SU-DHL-6 (cell line): ENCODE results near the gene VENTX.

Experiments used
- CTCF ChIP-seq: fragments of 200-600 bp; sonication (generic); IDR thresholded peaks from one replicate; pipeline ENCODE4 v1.5.1; 2017; ENCODE audit warnings: antibody characterized with exemption, mild to moderate bottlenecking, low read length, moderate library complexity; ENCODE audit not compliant: insufficient read depth, poor library complexity, severe bottlenecking
- EZH2phosphoT487 ChIP-seq: fragments of 200-600 bp; sonication (generic), shearing (Covaris generic); conservative IDR thresholded peaks from 2 replicates; pipeline ENCODE4 v1.6.1; 2018; ENCODE audit warnings: mild to moderate bottlenecking, antibody characterized with exemption, low read length, moderate library complexity, mixed read lengths

DNA sequence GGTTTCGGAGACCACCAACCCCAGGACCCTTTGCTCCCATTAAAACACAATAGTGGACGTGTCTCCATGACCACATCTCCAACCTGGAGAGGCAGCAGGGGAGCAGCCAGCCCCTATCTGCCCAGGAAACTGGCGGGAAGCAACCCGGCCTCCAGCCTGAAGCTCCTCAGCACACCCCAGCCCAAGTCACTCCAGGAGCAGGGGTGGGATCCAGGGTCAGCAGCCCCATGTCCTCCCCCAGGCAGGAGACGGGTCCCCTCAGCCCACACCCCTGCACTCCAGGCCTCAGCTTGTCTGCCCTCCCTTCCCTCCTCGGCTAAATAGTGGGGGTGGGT, 38.4 kb downstream of the VENTX start:
- TF ChIP-seq CTCF (no peak), EZH2phosphoT487 (no peak)
